SW 1271 (cell line): ENCODE measurements around the gene MAP3K8.
"Not testable (repeated sequence)": the region's sequence is repeated elsewhere in the genome, so short reads cannot be mapped to it uniquely, and the experiment has no call there.

ENCODE experiments used
- DNase-seq, 2 experiments: peaks; one replicate each; lab custom pipeline; 2025; lab: John Stamatoyannopoulos, UW

The MAP3K8 gene

DNA sequence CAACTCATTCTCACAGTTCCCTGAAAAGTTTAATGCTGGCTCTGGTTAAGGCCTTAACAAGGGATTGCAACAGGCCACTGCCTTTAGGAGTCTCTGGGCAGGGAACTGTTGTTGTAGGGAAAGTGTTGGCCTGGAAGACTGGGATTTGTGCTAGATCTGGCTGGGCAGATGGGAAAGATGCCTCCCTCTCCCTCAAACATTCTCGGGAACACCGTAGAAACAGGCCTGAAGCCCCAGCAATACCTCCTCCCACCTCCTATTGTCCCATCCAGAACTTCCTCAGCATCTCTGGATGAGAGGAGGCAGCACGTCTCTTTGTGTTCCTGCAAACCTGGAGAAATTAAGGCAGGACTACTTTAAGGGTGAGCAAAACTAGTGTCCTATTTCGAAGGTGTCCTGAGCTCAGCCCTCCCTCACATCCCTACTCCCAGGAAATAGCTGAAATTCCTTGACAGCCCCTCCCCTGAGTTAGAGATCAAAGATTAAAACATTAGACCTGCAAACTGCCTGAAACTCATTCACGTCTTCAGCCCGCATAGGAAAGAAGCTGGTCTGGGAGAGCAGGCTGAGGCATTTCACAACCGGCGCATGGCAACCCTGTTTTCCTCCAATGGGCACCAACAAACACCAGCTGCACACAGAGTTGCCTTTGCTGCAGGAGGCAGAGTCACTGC lies 10.9 kb upstream of the MAP3K8 start:
- peak in 1 of 2 experiments; percentile 74 for DNase-seq

- not testable (repeated sequence) for DNase-seq
Observed at GRCh38 chr10:30423655-30424275, 10.2 kb upstream of the MAP3K8 start.

DNA sequence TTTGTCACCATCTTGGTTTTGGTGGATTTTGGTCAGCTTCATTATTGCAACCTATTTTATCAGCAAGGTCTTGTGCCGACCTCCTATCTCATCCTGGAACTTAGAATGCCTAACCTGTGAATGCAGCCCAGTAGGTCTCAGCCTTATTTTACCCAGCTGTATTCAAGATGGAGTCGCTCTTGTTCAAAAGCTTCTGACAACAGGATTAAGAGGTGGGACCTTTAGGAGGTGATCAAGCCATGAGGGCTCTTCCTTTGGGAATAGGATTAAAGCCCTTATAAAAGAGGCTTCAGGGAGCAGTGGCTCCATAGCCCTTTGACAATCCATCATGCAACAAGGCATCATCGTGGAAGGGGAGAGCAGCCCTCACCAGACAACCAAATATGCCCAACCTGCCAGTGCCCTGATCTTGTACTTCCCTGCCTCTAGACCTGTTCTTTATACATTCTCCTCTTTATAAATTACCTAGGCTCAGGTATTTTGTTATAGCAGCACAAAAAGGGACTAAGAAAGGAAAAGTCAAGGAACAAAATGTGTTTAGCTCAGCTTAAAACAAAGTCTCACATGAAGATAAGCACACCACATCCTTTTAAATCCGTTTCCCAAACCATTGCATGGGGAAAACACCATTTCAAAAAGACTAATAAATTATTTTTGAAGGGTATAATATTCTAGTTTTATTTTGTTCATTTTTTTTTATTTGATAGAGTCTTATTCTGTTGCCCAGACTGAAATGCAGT lies 8.5 kb upstream of the MAP3K8 start:
- no peak for DNase-seq

GRCh38 chr10:30430544-30431298 lies 3.3 kb upstream of the MAP3K8 start:
- no peak for DNase-seq

- no peak for DNase-seq
Observed at GRCh38 chr10:30431435-30431911, 2.5 kb upstream of the MAP3K8 start.

DNA sequence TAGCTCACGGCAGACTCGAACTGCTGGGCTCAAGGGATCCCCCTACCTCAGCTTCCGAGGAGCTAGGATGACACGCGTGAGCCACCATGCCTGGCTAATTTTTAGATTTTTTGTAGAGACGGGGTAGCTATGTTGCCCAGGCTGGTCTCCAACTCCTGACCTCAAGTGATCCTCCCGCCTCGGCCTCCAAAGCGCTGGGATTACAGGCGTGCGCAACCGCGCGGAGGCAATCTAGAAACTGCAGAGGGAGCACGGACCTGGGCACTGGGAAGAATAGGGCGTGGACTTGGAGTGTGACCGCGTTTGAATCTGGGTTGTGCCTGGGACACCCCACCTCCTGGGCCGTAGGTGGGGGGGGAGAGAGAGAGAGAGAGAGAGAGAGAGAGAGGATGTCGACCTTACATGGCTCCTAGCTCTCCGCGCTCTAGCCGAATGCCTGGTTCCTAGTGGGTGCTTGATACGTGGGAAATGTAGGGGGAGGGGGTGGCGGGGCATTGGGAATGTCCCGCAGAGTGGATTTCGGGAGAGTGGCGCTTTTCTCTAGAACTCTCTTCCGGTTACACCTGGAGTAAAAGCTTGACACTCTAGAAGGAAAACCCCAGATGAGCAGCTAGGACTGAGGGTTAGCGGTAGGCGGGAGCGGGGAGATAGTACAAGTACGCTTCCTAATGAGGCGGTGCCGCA lies 1.2 kb upstream of the MAP3K8 start:
- DNase-seq: no peak

DNA sequence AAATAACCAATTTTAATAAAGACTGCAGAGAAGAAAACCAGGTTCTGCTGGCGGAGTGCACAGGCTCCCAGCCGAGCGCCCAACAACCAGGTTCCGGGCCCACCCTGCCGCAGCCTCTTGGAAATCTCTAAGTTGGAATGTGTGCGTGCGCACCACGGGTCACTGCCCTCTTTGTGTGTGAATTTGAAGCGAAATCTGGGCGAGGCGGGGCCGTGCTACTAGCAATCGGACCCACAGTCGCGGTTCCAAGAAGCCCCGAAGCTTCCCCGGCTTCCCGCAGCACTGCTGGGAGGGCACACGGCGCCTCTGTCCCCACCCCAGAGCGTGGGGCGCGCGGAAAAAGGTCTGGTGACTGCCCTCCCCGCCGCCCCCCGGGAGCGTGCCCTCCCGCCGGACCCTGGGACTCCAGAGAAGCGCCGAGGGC lies 666 bp upstream of the MAP3K8 start:
- peak in 1 of 2 experiments; percentile 79 for DNase-seq

DNA sequence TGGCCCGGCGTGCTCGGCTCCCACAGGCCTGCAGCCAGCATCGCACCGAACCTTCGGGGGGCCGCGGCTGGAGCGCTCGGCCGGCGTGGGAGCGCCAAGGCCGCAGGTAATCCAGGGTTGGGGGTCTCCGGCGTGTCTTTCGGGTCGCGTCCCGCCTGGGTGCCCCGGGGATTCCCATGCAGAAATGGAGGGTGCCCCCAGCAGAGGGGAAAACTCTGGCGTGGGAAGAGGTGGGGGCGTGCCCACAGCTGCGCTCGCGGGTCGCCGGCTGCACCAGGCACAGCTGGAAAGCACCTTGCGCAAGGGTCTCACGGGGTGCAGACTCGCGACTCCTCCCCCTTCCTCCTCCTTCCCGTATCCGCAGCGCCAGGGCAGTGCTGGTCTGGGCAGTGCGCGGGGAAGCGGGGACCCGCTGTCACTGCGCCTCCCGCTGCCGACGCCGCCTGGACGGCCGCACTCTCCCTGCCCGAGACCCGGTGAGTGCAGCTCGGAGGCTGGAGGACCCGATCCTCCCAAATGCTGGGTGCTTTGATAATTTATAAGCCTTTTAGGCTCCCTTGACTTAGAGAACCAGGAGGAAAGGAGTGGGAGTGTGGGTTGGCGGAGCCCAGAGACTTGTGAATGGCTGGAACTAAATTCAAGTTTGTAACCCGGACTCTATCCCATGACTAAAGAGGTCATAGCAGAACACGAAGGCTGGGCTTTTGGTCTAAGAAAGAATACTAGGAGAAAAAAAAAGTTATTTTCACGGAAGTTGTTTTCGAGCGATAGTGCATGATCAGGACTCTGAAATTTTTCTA lies 489 bp downstream of the MAP3K8 start:
- DNase-seq: peak; percentile 16 to 79

- DNase-seq: no peak
Observed at GRCh38 chr10:30435073-30435422, 1.1 kb downstream of the MAP3K8 start.

- DNase-seq: not testable (repeated sequence)
Observed at GRCh38 chr10:30435499-30436167, 1.6 kb downstream of the MAP3K8 start.

DNA sequence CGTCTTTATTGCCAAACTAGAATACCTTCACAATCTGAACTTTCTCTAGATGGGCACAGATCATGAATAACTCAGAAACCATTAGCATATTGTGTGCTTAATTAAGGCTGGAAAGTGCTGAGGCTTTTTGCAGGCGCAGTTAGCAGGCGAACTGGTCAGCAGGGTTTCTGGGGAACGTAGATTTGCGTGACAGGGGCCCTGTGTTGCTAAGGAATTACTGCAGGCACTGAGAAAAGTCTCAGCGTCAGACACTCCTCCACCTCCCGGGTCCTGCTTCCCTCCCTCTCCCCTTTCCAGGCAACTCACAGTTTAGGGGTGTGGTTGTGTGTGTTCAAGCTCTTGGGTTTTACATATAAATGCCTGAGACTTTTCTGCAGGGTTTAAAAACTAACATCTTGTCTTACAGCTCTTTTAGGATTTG lies 2.2 kb downstream of the MAP3K8 start:
- DNase-seq: no peak

DNA sequence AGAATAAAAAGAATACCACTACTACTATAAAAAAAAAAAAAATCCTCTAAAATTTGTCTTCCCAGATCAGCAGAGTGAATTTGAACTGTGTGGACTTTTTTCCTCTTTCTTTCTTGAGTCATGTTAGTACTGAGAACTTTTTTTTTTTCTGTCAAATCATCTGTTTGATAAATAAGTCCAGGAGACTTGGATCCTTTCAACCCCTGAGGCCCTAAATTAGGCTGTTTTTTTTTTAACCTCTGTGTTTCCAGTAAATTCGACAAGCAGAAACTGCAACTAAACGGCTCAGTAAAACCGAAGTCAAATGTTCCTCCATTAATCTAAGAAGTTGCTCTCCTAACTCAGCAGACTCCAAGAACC lies 2.7 kb downstream of the MAP3K8 start:
- no peak for DNase-seq

DNA sequence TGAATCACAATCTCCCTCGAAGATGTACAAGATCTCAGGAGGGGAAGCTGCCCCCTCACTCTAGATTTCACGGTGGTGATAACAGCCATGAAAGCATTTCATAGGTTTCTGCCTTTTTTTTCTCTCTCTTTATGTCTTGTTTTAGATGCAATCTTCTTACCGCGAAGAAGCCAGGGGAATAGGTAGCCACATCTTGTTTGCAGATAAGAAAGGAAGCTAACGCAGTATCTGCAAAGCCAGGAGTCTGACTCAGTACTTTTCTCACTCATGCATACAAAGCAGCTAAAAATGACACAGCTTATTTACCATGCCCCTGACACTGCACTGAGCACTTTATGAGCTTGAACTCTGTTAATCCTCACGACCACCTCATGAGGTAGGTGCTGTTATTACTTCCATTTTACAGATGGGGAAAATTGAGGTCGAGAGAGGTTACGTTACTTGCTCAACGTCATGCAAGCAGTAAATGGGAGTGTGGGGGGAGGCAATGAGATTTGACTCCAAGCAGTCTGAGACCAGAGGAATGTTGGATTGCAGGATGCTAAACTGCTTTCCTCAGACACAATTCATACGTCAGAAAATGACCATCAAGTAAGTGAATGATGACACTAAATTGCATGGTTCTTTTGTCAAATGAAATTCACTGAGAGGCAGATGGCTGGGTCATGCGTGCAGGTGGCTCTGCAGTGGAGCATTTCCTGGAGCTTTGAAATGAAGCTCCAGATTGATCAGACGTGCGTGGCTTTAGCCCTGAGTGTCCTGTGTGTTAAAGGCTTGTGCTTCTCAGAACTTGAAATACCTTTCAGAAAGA lies 3.3 kb downstream of the MAP3K8 start:
- DNase-seq: no peak

DNA sequence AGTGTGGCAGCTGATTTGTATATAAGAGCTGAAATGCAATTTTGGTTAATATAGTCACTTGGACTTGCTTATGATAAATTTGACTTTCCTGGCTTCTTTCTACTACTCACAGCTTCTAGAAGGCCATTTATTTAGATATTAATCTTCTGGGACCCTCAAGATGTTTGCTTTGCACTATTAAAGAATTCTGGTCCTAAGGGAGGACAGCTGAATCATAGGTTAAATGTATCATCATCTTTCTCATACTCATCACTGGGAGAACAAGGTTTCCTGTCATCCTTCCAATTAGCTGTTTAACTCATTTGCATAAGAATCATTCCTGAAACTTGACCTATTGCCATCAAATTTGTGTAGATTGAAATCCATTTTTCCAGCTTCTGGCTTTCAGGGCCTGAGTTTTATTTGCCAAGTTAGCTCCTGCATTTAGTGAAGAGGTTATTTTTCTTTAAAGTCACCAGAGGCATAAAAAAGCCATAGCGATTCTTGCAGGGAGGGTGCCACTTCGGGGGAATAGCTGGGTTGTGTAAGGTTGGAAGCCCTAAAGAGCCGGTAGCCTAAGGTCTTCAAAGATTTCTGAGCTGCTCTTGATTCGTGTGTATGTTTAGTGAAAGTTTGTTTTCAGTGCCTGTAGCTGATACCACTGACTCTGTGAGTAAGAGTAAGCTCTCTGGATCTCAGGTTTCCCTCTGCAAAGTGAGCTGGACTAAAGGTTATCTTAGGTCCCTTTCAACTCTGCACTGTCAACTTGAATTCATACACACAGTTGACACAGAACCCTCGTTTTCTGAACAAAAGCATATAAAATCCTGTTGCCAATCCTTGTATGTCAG lies 4.3 kb downstream of the MAP3K8 start:
- DNase-seq: no peak

DNA sequence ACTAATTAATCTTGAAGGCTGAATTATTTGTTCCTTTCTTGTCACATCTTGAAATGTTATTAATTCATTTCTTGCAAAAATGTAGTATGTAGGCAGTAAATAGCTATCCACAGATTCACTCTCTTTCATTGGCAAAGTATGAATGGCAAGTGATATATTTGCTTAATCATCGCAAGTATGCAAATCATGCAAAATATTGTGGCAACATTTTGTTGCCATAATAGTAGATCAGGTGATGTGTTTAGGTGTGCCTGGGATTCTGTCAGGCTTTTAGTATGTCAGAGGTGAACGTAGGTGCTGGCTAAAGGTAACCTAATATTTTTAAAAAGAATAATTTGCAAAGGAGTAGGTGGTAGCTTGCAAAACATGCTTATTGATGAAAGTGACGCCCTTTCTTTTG lies 5.9 kb downstream of the MAP3K8 start:
- no peak for DNase-seq

DNA sequence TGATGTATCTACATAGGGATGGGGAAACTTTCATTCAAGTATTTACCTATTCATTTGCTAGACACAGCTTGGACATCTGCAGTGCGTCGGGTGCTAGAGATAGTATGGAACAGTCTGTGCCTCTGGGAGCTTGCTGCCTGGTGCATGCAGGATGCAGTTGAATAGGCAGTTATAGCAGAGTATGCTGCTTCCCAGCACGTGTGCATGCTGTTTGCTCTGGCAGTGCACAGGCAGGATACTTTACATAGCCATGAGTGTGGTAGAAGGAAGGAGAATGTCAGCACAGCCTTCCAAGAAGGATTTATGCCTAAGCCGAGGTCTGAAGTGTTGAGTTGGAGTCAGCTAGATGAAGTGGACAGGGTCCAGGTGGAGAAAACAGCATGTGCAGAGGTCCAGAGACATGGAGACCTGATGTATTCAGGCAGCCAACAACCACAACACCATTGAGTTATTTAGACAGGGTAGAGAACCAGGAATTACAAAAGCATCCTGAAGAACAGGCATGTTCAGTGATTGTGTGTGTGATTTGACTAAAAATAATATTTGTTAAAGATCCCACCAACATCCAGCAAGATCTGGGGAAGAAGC lies 8.1 kb downstream of the MAP3K8 start:
- DNase-seq: no peak

GRCh38 chr10:30443049-30443448 lies 9.1 kb downstream of the MAP3K8 start:
- DNase-seq: no peak

DNA sequence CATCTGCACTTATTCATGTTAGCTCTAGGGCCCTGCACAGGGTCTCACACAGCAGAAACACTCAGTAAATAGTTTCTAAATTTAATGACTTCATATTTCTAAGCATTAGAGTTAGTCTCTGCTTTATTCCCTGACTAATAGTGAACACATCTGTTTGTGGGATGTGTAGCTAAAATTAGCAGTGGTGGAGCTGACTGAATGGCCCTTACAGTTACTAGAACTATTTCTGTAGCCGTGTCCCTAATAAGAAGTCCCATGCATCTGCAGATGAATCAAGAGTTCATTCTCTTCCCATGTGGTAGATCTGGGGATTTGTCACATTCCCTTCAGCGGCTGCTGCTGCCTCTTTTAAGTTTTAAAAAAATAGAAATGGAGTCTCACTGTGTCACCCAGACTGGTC lies 11.7 kb downstream of the MAP3K8 start:
- DNase-seq: no peak
